Epithelial cell of prostate (primary cell): Measurements from ENCODE around the gene PTTG1IP2.
A peak's percentile ranks its signal among the peaks of the same experiment; 100 is the strongest.
"Not testable (repeated sequence)": the region's sequence is repeated elsewhere in the genome, so short reads cannot be mapped to it uniquely, and the experiment has no call there.

Experiments used
- DNase-seq: peaks from one replicate; pipeline ENCODE4 v3.0.0-alpha.2; 2011; ENCODE audit warnings: low read depth, low spot score
- H3K27ac ChIP-seq: fragments of 450-650 bp; 2 replicates; pipeline ENCODE4 v1.5.1; 2017; ENCODE audit warnings: mild to moderate bottlenecking

Gene PTTG1IP2

GRCh38 chr7:90469554-90469953 is at the start of gene PTTG1IP2:
TSS of gene PTTG1IP2 (plus strand) at chr7:90469639. CDS start at chr7:90469787, 148 bp downstream.
- no peak for DNase-seq
- H3K27ac ChIP-seq, result no peak within 1 kb of the TSS

GRCh38 chr7:90421651-90422050 is 47.8 kb upstream of the PTTG1IP2 start:
- no peak overlapping the region for H3K27ac ChIP-seq
- DNase-seq, result no peak

GRCh38 chr7:90424720-90425119 is 44.7 kb upstream of the PTTG1IP2 start:
- DNase-seq, result no peak
- peak overlapping the region; percentile 64 for H3K27ac ChIP-seq

- no peak for DNase-seq
- peak overlapping the region; percentile 64 for H3K27ac ChIP-seq
Measured at GRCh38 chr7:90425376-90425775, 44.1 kb upstream of the PTTG1IP2 start.

GRCh38 chr7:90430614-90431460 is 38.6 kb upstream of the PTTG1IP2 start:
- DNase-seq, result no peak
- no peak overlapping the region for H3K27ac ChIP-seq

- no peak overlapping the region for H3K27ac ChIP-seq
Measured at GRCh38 chr7:90432752-90433151, 36.7 kb upstream of the PTTG1IP2 start.

GRCh38 chr7:90433221-90433620 is 36.2 kb upstream of the PTTG1IP2 start:
- H3K27ac ChIP-seq, result no peak overlapping the region
- DNase-seq, result peak; percentile 18

More at GRCh38 chr7:90432752-90433151, 36.7 kb upstream of the PTTG1IP2 start:
- no peak for DNase-seq

- no peak overlapping the region for H3K27ac ChIP-seq
- no peak for DNase-seq
Measured at GRCh38 chr7:90445633-90446032, 23.8 kb upstream of the PTTG1IP2 start.

- no peak for DNase-seq
- H3K27ac ChIP-seq, result no peak overlapping the region
Measured at GRCh38 chr7:90446137-90446899, 23.1 kb upstream of the PTTG1IP2 start.

- DNase-seq, result no peak
- H3K27ac ChIP-seq, result no peak overlapping the region
Measured at GRCh38 chr7:90453259-90453891, 16.1 kb upstream of the PTTG1IP2 start.

- no peak overlapping the region for H3K27ac ChIP-seq
Measured at GRCh38 chr7:90453931-90454330, 15.5 kb upstream of the PTTG1IP2 start.

GRCh38 chr7:90455163-90456030 is 14.0 kb upstream of the PTTG1IP2 start:
- no peak overlapping the region for H3K27ac ChIP-seq
- DNase-seq, result no peak

More at GRCh38 chr7:90453931-90454330, 15.5 kb upstream of the PTTG1IP2 start:
- no peak for DNase-seq

- DNase-seq, result no peak
- H3K27ac ChIP-seq, result no peak overlapping the region
Measured at GRCh38 chr7:90458104-90458503, 11.3 kb upstream of the PTTG1IP2 start.

GRCh38 chr7:90459888-90460287 is 9.6 kb upstream of the PTTG1IP2 start:
- DNase-seq, result no peak
- H3K27ac ChIP-seq, result no peak overlapping the region

GRCh38 chr7:90461219-90461618 is 8.2 kb upstream of the PTTG1IP2 start:
- DNase-seq, result peak; percentile 12

GRCh38 chr7:90463151-90463628 is 6.2 kb upstream of the PTTG1IP2 start:
- not testable (repeated sequence) for H3K27ac ChIP-seq, DNase-seq

More at GRCh38 chr7:90461219-90461618, 8.2 kb upstream of the PTTG1IP2 start:
- H3K27ac ChIP-seq, result no peak overlapping the region

GRCh38 chr7:90465816-90466215 is 3.6 kb upstream of the PTTG1IP2 start:
- DNase-seq, result no peak
- H3K27ac ChIP-seq, result no peak overlapping the region

- H3K27ac ChIP-seq, result peak overlapping the region; percentile 86
- no peak for DNase-seq
Measured at GRCh38 chr7:90472805-90473540, 3.5 kb downstream of the PTTG1IP2 start.

- DNase-seq, result no peak
- peak overlapping the region; percentile 86 for H3K27ac ChIP-seq
Measured at GRCh38 chr7:90473814-90474213, 4.4 kb downstream of the PTTG1IP2 start.
